Esophagus muscularis mucosa (tissue), 3 donors: ENCODE results near the gene TNFRSF11A.
A peak's percentile ranks its signal among the peaks of the same experiment; 100 is the strongest.

Experiments
- CTCF ChIP-seq, 3 experiments: fragments of 200-600 bp in 2 of 3; fragments of 450-650 bp in 1 of 3; sonication (generic) in 2 of 3; IDR thresholded peaks; one replicate each; pipeline ENCODE4 v1.5.1; 2017 to 2019; ENCODE audit warnings: antibody characterized with exemption in 3 of 3, mild to moderate bottlenecking in 2 of 3, moderate library complexity in 1 of 3
- POLR2A ChIP-seq: fragments of 450-650 bp; IDR thresholded peaks from one replicate; pipeline ENCODE4 v1.6.1; 2017; ENCODE audit warnings: antibody characterized with exemption, moderate library complexity, mild to moderate bottlenecking, low read depth
- POLR2AphosphoS5 ChIP-seq, 2 donors: sonication (generic); formaldehyde crosslinking; IDR thresholded peaks; one replicate each; pipeline ENCODE4 v1.6.1; 2017; ENCODE audit warnings: antibody characterized with exemption in 2 of 2

- TF ChIP-seq CTCF (IDR thresholded peaks at IDR 0.05) (no peak), POLR2A (no peak), POLR2AphosphoS5 (IDR thresholded peaks at IDR 0.05) (peak in 1 of 2 donors; percentile 5)
These were observed 111.6 kb downstream of the TNFRSF11A start for GRCh38 chr18:62436636-62437234.
